Measurements from ENCODE around the gene DISP1. TPM values are rescaled to one million over a fixed set of nuclear protein-coding genes. Genes with fewer than 3 reads are reported as not detected.

Gene DISP1
- total RNA-seq, 2 donors from 2014 or later = 5.6 to 7.0 TPM

GRCh38 chr1:222792744-222793143, 22.1 kb upstream of the DISP1 start:
- ATAC-seq (ENCODE audit: insufficient number of reproducible peaks, low FRiP score, low read depth) (no peak), DNase-seq (ENCODE audit: low spot score) (no peak)
- H3K27me3 ChIP-seq (replicated peaks; ENCODE audit: insufficient read depth) = no peaks in the 10 kb centered on the region
- no peaks in the 10 kb centered on the region for H3K36me3 ChIP-seq
- TF ChIP-seq CTCF (IDR thresholded peaks at IDR 0.05) = peak; percentile 46
- H3K9me3 ChIP-seq = no peaks in the 10 kb centered on the region
- H3K4me3 ChIP-seq = no peak overlapping the region
- no peaks in the 10 kb centered on the region for H3K4me1 ChIP-seq (ENCODE audit: control insufficient read depth in 1 of 2, low read depth in 2 of 2)
- H3K27ac ChIP-seq = no peak overlapping the region

- no peak for TF ChIP-seq CTCF (IDR thresholded peaks at IDR 0.05)
- Histone ChIP-seq H3K4me1 (ENCODE audit: control insufficient read depth in 1 of 2, low read depth in 2 of 2) (no peaks in the 10 kb centered on the region), H3K9me3 (no peaks in the 10 kb centered on the region), H3K36me3 (no peaks in the 10 kb centered on the region), H3K4me3 (no peak overlapping the region), H3K27me3 (replicated peaks; ENCODE audit: insufficient read depth) (no peaks in the 10 kb centered on the region), H3K27ac (no peak overlapping the region)
- no peak for ATAC-seq (ENCODE audit: insufficient number of reproducible peaks, low FRiP score, low read depth)
- DNase-seq (ENCODE audit: low spot score) = no peak
Observed at GRCh38 chr1:222794656-222795474, 20.0 kb upstream of the DISP1 start.

GRCh38 chr1:222798116-222798515, 16.7 kb upstream of the DISP1 start:
- no peaks in the 10 kb centered on the region for H3K27me3 ChIP-seq (replicated peaks; ENCODE audit: insufficient read depth)
- no peaks in the 10 kb centered on the region for H3K9me3 ChIP-seq
- peak; percentile 65 for ATAC-seq (ENCODE audit: insufficient number of reproducible peaks, low FRiP score, low read depth)
- no peak for DNase-seq (ENCODE audit: low spot score)
- no peak overlapping the region for H3K27ac ChIP-seq
- no peaks in the 10 kb centered on the region for H3K4me1 ChIP-seq (ENCODE audit: control insufficient read depth in 1 of 2, low read depth in 2 of 2)
- no peaks in the 10 kb centered on the region for H3K36me3 ChIP-seq
- no peak for TF ChIP-seq CTCF (IDR thresholded peaks at IDR 0.05)
- H3K4me3 ChIP-seq = no peak overlapping the region

GRCh38 chr1:222798975-222799374, 15.9 kb upstream of the DISP1 start:
- no peak for ATAC-seq (ENCODE audit: insufficient number of reproducible peaks, low FRiP score, low read depth)
- no peaks in the 10 kb centered on the region for H3K4me1 ChIP-seq (ENCODE audit: control insufficient read depth in 1 of 2, low read depth in 2 of 2)
- H3K36me3 ChIP-seq = no peaks in the 10 kb centered on the region
- H3K27me3 ChIP-seq (replicated peaks; ENCODE audit: insufficient read depth) = no peaks in the 10 kb centered on the region
- H3K9me3 ChIP-seq = no peaks in the 10 kb centered on the region
- H3K4me3 ChIP-seq = no peak overlapping the region
- no peak for DNase-seq (ENCODE audit: low spot score)
- no peak for TF ChIP-seq CTCF (IDR thresholded peaks at IDR 0.05)
- no peak overlapping the region for H3K27ac ChIP-seq

GRCh38 chr1:222801067-222801466, 13.8 kb upstream of the DISP1 start:
- Histone ChIP-seq H3K9me3 (no peaks in the 10 kb centered on the region), H3K36me3 (no peaks in the 10 kb centered on the region), H3K4me1 (ENCODE audit: control insufficient read depth in 1 of 2, low read depth in 2 of 2) (no peaks in the 10 kb centered on the region), H3K27me3 (replicated peaks; ENCODE audit: insufficient read depth) (no peaks in the 10 kb centered on the region), H3K27ac (no peak overlapping the region), H3K4me3 (no peak overlapping the region)
- no peak for ATAC-seq (ENCODE audit: insufficient number of reproducible peaks, low FRiP score, low read depth)
- no peak for TF ChIP-seq CTCF (IDR thresholded peaks at IDR 0.05)
- no peak for DNase-seq (ENCODE audit: low spot score)

Measured in thoracic aorta (tissue), 2 donors.